Ascending aorta (tissue), 2 donors: ENCODE results near the gene AIG1. TPM values are rescaled to one million over a fixed set of nuclear protein-coding genes. Genes with fewer than 3 reads are reported as not detected.

Experiments used
- DNase-seq, 2 donors: peaks; one replicate each; pipeline ENCODE4 v3.0.0-alpha.2; 2019; ENCODE audit warnings: low spot score in 2 of 2
- H3K27ac ChIP-seq, 2 donors: fragments of 200-600 bp; sonication (generic); one replicate each; pipeline ENCODE4 v1.5.1; 2016 to 2017; ENCODE audit warnings: mild to moderate bottlenecking in 1 of 2
- H3K27me3 ChIP-seq: fragments of 200-600 bp; sonication (generic); one replicate; pipeline ENCODE4 v1.5.1; 2017
- H3K36me3 ChIP-seq, 2 donors: fragments of 200-600 bp; sonication (generic); one replicate each; pipeline ENCODE4 v1.5.1; 2016
- H3K4me1 ChIP-seq, 2 donors: fragments of 200-600 bp; sonication (generic); one replicate each; pipeline ENCODE4 v1.5.1; 2016 to 2017; ENCODE audit warnings: mild to moderate bottlenecking in 1 of 2
- H3K4me3 ChIP-seq, 2 donors: fragments of 200-600 bp; sonication (generic); one replicate each; pipeline ENCODE4 v1.5.1; 2016 to 2017; ENCODE audit warnings: mild to moderate bottlenecking in 1 of 2
- H3K9me3 ChIP-seq, 2 donors: fragments of 200-600 bp; sonication (generic); one replicate each; pipeline ENCODE4 v1.5.1; 2016
- CTCF ChIP-seq, 3 experiments: fragments of 200-600 bp in 2 of 3; fragments of 450-650 bp in 1 of 3; sonication (generic) in 2 of 3; IDR thresholded peaks; one replicate each; pipeline ENCODE4 v1.5.1; 2016 to 2019; ENCODE audit warnings: antibody characterized with exemption in 3 of 3, mild to moderate bottlenecking in 1 of 3, moderate library complexity in 1 of 3
- intact Hi-C: fragments of 100-400 bp; cut with DNase I; formaldehyde crosslinking; loops from one replicate; pipeline ENCODE4 v1.15.1; 2023
- total RNA-seq: library from RNA; depleted of rRNA; stranded (reverse); fragments of >200 nt; gene quantifications from one replicate; pipeline ENCODE4 v1.1.0, GENCODE V29; 2016

The AIG1 gene
- total RNA-seq, 1 donor from 2014 or later: 5.3 TPM

DNA sequence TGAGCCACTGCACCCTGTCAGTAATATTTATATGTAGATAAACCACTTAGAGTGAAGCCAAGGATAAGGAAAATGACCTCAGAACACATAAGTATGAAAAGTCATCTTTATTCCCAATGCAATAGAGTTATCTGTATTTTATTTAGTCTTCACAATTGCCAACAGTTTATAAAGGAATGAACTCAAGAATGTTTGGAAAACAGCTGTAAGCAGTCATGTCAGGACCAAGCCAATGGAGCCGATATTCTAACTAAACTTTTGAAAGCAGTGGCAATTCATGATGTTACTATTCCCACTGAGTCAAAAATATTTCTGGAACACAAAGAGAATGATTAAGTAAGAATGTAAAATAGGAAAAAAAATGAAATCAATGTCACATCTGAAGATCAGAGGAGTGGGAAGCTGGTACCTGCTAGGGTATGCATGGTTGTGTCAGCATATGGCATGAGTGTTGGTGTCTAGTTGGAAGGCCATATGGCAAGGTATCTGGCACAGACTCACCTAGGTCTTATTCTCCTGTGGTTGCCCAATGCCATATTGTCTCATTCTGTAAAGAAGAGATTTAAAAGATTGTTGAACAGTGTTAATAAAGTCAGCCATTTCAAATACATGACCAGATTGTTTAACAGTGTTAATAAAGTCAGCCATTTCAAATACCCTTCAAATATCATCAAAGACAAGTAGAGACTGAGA is 271.6 kb downstream of the AIG1 start:
- TF ChIP-seq CTCF (IDR thresholded peaks at IDR 0.05): no peak
- Histone ChIP-seq H3K9me3 (no peaks in the 10 kb centered on the region), H3K4me1 (no peaks in the 10 kb centered on the region), H3K27ac (no peak overlapping the region), H3K4me3 (no peak overlapping the region), H3K27me3 (no peaks in the 10 kb centered on the region), H3K36me3 (peaks cover 0 to 6% of the 10 kb centered on the region in 2 donors)
- intact Hi-C loops: no loop called here
- no peak for DNase-seq

DNA sequence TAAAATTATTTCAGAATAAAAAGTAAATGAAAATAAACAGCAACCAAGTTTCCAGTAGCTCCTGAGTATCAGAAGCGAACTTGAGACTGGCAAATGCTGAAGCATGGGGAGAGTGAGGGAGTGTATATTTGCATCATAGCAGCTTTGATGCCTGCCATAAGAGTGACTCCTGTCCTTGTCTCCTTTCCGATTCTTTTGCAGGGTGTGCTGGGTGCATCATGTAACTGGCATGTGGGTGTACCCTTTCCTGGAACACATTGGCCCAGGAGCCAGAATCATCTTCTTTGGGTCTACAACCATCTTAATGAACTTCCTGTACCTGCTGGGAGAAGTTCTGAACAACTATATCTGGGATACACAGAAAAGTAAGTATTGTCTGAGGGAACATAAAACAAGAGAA is 272.4 kb downstream of the AIG1 start:
- Histone ChIP-seq H3K27ac (no peak overlapping the region), H3K4me1 (no peaks in the 10 kb centered on the region), H3K9me3 (no peaks in the 10 kb centered on the region), H3K27me3 (no peaks in the 10 kb centered on the region), H3K36me3 (peaks cover 0 to 6% of the 10 kb centered on the region in 2 donors), H3K4me3 (no peak overlapping the region)
- intact Hi-C loops: no loop called here
- no peak for TF ChIP-seq CTCF (IDR thresholded peaks at IDR 0.05)
- DNase-seq: no peak

GRCh38 chr6:143333749-143334520 is 273.2 kb downstream of the AIG1 start:
- Histone ChIP-seq H3K4me1 (no peaks in the 10 kb centered on the region), H3K9me3 (no peaks in the 10 kb centered on the region), H3K36me3 (peaks cover 0 to 6% of the 10 kb centered on the region in 2 donors), H3K27me3 (no peaks in the 10 kb centered on the region), H3K4me3 (no peak overlapping the region), H3K27ac (no peak overlapping the region)
- no peak for DNase-seq
- intact Hi-C loops: no loop called here
- TF ChIP-seq CTCF (IDR thresholded peaks at IDR 0.05): no peak

DNA sequence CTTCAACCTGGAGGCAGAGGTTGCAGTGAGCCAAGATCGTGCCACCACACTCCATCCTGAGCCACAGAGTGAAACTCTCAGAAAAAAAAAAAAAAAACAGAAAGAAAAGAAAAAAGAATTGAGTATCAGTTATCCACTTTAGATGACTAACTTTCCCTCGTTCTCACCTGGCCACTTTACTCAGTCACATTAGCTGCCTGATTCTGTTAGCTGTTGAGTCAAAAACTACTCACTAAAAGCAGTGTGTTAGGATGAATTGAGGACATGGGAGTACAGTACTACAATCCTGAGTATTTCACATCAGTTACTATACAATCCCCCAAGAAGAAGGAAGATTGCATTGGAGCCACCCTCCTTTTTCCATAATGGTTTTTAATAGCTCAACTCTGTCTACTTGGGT is 275.2 kb downstream of the AIG1 start:
- H3K36me3 ChIP-seq: peaks cover 0 to 6% of the 10 kb centered on the region in 2 donors
- no peak for DNase-seq
- no peaks in the 10 kb centered on the region for H3K27me3 ChIP-seq
- no peak overlapping the region for H3K4me3 ChIP-seq
- H3K4me1 ChIP-seq: no peaks in the 10 kb centered on the region
- no peak overlapping the region for H3K27ac ChIP-seq
- TF ChIP-seq CTCF (IDR thresholded peaks at IDR 0.05): no peak
- H3K9me3 ChIP-seq: no peaks in the 10 kb centered on the region
- intact Hi-C loops: no loop called here

- Histone ChIP-seq H3K4me3 (no peak overlapping the region), H3K27ac (no peak overlapping the region), H3K36me3 (peaks cover 0 to 6% of the 10 kb centered on the region in 2 donors), H3K9me3 (no peaks in the 10 kb centered on the region), H3K27me3 (no peaks in the 10 kb centered on the region), H3K4me1 (no peaks in the 10 kb centered on the region)
- no peak for TF ChIP-seq CTCF (IDR thresholded peaks at IDR 0.05)
- DNase-seq: no peak
- intact Hi-C loops: no loop called here
These were observed 275.9 kb downstream of the AIG1 start for GRCh38 chr6:143336446-143337152.
